Skeletal muscle cell (primary cell): ENCODE results near the gene IFIT5.
"Not testable (repeated sequence)": the region's sequence is repeated elsewhere in the genome, so short reads cannot be mapped to it uniquely, and the experiment has no call there.

ENCODE experiments used
- DNase-seq: peaks from one replicate; pipeline ENCODE4 v3.0.0-alpha.2; 2010; ENCODE audit warnings: low read depth
- H3K4me3 ChIP-seq: 2 replicates; pipeline ENCODE4 v1.5.1; 2011; ENCODE audit warnings: low read depth, mild to moderate bottlenecking, control low read depth, low read length, moderate library complexity

Gene IFIT5

DNA sequence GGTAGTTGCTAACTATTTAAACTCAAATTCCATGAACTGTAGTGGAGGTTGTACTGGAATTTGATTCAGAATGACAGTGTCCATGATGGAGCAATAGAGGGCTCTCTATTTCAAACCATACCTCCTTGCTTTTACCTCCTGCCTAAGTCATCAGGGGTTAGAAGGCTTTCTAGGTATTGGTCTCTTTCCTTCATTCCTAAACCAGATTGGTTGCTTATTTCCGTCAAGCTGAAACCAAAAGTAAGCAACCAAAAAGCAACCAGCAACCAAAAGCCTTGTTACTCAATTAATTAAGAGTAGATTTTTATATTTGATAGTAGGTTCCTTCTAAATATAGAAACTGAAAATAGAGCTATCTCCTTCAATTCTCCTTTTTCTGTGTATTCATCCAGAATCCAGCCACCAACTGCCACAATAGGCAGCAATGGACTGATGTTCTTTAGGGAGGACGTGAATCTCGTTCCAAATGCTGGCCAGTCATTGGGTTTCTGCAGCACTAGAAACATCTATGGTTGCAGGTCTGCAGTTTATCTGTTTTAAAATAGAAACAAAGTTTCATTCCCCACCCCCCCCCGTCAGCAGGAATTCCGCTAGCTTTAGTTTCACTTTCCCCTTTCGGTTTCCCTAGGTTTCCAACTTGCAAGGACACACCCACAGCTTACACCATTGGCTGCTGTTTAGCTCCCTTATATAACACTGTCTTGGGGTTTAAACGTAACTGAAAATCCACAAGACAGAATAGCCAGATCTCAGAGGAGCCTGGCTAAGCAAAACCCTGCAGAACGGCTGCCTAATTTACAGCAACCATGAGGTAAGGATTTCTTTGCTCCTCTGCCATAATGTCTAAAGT, 22.2 kb upstream of the IFIT5 start, which contains the start of gene IFIT1:
Gene IFIT1 (plus strand): TSS at position 717 of the 850 bp plus-strand sequence. CDS start 90 bp downstream, at position 807.
- DNase-seq = peak; percentile 78

DNA sequence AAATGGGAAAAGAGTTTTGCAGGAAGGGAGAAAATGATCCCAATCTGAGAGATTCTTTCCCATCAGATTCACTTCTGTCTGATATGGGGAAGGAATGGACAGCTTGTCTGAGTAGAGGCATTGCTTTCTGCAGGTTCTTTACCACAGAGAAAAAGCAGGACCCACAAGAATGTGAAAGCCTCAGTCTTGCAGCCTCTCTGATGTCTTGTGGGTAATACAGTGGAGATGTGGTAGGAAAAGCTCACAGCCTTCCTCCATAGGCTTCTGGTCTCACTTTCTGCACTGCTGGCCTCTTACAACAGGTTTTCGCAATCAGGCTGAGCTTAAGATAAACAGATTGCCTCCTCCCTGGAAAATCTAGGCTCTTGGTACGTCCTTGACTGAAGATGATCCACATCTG, 21.4 kb upstream of the IFIT5 start:
- DNase-seq = peak; percentile 83
- H3K4me3 ChIP-seq = peak overlapping the region; percentile 61

More for the DNA sequence above, 22.2 kb upstream of the IFIT5 start, which contains the start of gene IFIT1:
- H3K4me3 ChIP-seq = peak within 1 kb of the TSS; percentile 61

GRCh38 chr10:89393898-89394297, 20.5 kb upstream of the IFIT5 start:
- no peak overlapping the region for H3K4me3 ChIP-seq
- no peak for DNase-seq

DNA sequence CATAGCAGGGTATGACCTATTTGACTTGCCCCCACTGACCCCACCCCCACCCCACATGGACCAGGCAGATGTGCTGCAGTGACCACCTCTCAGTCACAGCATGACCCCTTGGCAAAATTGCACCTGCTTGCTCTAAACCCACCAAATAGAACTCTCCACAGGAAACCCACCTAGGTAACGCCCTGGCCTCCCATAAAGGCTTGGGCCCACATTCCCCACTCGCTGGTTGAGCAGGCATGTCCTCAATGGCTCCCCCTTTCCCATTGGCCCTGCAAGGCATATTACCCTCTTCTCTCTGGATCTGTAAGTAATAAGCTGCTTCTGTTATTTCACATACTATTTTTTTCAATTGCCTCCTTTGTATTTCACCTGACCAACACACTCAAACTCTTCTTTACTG, 19.2 kb upstream of the IFIT5 start:
- no peak for DNase-seq
- H3K4me3 ChIP-seq = no peak overlapping the region

DNA sequence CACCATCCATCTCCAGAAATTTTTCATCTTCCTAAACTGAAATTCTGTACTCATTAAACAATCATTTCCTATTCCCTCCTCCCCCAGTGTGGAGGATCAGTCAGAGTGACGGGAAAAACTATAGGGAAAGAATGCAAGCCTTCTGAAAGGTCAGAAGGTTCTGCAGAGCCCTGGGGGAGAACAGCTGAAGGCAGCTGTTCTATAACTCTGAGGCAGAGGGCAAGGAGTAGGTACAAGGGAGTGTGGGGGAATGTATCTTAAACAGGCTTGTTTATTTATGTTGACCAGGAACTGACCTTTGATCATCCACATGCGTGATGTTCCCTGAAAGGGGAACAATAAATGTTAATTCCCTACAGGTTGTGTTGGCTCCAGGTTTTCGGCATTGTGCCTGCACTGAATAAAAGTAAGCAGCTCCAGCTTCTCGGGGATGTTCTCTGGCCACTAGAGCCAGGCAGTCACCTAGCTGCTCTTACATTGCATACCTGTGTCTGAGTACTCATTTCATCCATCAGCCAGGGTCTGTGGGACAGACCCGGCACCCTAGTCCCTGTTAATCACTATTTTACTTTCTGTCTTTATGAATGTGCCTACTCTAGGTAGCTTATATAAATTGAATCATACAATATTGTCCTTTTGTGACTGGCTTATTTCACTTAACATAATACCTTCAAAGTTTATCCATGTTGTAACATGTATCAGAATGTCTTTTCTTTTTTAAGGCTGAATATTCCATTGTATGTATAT, 16.2 kb upstream of the IFIT5 start:
- no peak overlapping the region for H3K4me3 ChIP-seq
- peak; percentile 72 for DNase-seq

- no peak for DNase-seq
- no peak overlapping the region for H3K4me3 ChIP-seq
Measured at GRCh38 chr10:89399956-89400355, 14.4 kb upstream of the IFIT5 start.

DNA sequence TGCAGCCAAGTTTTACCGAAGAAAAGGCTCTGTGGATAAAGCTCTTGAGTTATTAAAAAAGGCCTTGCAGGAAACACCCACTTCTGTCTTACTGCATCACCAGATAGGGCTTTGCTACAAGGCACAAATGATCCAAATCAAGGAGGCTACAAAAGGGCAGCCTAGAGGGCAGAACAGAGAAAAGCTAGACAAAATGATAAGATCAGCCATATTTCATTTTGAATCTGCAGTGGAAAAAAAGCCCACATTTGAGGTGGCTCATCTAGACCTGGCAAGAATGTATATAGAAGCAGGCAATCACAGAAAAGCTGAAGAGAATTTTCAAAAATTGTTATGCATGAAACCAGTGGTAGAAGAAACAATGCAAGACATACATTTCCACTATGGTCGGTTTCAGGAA, 11.3 kb upstream of the IFIT5 start:
- no peak for DNase-seq
- H3K4me3 ChIP-seq = no peak overlapping the region

DNA sequence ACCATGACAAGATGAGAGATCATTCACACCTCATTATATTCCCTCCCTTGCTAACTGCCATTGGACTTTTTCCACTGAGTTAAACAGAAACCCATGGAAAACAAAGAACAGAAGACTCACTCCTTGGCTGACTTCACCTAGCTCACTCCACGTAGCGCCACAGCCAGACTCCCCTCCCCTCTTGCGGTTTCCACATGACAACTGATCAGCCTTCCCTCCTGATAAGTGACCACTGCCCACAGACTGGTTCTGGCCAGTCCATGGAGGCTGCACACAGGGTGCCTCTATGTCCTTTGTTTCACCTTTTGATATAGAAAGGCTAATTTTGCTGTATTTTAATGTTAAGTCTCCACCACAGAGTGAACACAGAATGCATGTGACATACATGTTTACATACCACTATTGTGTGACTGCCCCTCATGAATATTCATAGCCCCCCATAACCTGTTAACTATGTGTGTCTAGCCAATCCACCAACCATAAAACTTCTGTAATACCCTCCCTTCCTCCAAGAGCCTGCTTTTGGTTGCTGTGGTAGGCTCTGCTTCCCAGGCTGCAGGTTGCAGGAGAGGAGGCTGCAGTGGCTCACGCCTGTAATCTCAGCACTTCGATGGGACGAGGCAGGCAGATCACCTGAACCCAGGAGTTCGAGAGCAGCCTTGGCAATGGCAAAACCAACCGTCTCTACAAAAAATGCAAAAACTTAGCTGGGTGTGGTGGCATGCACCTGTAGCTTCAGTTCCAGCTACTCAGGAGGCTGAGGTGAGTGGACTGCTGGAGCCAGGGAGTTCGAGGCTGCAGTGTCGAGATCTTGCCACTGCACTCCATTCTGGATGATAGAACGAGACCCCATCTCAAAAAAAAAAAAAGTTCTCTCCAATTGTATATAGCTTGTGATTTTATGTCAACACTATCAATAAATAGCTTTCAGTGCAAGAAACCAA, 10.0 kb upstream of the IFIT5 start:
- no peak overlapping the region for H3K4me3 ChIP-seq
- no peak for DNase-seq

DNA sequence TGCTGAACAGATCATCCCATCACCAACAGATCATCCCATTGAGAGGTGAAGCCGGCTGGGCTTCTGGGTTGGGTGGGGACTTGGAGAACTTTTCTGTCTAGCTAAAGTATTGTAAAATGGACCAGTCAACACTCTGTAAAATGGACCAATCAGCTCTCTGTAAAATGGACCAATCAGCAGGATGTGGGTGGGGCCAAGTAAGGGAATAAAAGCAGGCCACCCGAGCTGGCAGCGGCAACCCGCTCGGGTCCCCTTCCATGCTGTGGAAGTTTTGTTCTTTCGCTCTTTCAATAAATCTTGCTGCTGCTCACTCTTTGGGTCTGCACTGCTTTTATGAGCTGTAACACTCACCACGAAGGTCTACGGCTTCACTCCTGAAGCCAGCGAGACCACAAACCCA, 8.2 kb upstream of the IFIT5 start:
- H3K4me3 ChIP-seq, DNase-seq: not testable (repeated sequence)

DNA sequence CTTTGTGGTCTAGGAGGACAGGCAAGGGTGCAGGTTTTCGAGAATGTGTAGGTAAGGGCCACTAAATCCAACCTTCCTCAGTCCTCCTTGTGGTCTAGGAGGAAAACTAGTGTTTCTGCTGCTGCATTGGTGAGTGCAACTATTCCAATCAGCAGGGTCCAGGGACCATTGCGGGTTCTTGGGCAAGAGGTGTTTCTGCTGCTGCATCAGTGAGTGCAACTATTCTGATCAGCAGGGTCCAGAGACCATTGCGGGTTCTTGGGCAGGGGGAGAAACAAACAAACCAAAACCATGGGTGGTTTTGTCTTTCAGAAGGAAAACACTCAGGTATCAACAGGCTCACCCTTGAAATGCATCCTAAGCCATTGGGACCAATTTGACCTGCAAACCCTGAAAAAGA, 6.6 kb upstream of the IFIT5 start:
- H3K4me3 ChIP-seq, DNase-seq: not testable (repeated sequence)

DNA sequence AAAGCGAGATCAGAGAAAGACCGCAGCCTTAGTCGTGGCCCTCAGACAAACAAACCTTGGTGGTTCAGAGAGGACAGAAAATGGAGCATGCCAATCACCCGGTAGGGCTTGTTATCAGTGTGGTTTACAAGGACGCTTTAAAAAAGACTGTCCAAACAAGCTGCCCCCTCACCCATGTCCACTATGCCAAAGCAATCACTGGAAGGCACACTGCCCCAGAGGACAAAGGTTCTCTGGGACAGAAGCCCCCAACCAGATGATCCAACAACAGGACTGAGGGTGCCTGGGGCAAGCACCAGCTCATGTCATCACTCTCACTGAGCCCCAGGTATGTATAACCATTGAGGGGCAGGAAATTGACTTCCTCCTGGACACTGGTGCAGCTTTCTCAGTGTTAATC, 5.1 kb upstream of the IFIT5 start:
- DNase-seq, H3K4me3 ChIP-seq: not testable (repeated sequence)

GRCh38 chr10:89410551-89410950, 3.8 kb upstream of the IFIT5 start:
- DNase-seq, H3K4me3 ChIP-seq: not testable (repeated sequence)

- not testable (repeated sequence) for H3K4me3 ChIP-seq, DNase-seq
Measured at GRCh38 chr10:89411135-89411534, 3.2 kb upstream of the IFIT5 start.

- H3K4me3 ChIP-seq, DNase-seq: not testable (repeated sequence)
Measured at GRCh38 chr10:89412276-89412675, 2.1 kb upstream of the IFIT5 start.

DNA sequence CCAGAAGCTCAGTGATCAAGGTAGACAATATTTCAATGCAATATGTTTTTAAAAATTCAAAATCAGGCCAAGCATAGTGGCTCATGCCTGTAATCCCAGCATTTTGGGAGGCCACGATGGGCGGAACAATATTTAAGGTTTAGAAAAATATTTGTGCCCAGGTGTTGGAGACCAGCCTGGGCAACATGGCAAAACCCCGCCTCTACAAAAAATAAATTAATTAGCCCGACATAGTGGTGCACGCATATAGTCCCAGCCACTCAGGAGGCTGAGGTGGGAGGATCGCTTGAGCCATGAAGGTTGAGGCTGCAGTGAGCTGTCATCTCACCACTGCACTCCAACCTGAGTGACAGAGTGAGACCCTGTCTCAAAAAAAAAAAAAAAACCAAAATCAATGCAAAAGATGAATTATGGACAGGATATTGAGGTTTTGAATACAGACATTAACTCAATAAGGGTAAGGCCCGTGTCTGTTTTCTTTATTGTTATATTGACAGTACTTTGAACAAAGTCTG, 913 bp upstream of the IFIT5 start:
- DNase-seq = no peak
- H3K4me3 ChIP-seq = peak overlapping the region; percentile 70

GRCh38 chr10:89414879-89415821, 782 bp downstream of the IFIT5 start:
- DNase-seq = no peak
- H3K4me3 ChIP-seq = peak overlapping the region; percentile 70

DNA sequence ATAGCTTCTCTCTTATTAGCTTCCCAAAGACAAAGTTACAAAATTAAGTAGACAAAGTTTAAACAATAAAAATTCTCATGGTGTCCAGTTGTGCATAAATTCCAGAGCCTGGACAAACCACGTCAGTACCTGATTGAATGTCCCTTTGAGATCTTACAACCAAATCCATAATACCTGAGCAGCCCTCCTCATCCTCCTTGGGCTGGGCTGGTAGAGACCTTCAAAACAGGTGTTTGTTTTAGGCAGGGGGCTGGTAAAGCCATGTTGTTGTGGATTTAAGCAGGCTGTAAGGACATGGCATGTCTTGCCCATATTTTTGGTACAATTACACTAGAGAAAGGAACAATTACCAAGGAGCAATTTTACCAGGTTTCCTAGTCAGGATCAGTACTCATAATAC, 2.1 kb downstream of the IFIT5 start:
- H3K4me3 ChIP-seq = no peak overlapping the region
- DNase-seq = no peak

DNA sequence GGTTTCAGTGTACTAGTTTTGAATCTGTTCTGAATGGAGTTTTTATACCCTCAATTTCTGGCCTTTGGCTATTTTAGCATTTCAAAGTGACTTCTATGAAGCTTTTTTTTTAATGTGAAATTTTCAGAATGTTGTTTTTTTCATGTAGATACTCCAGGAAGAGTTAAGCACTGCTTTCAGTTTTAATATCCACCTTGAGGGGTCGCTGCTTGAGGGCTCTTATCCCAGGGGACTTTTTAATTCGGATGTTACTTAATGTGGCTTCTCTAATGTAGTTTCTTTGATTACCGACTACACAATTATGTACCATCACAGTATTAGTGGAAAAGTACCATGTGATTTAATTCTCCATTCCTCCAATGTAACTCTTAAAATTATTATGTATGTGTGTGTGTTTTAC, 5.2 kb downstream of the IFIT5 start:
- H3K4me3 ChIP-seq = no peak overlapping the region

More for the DNA sequence above, 5.2 kb downstream of the IFIT5 start:
- DNase-seq = no peak
